Measurements from ENCODE around the gene WDR19.

The WDR19 gene

DNA sequence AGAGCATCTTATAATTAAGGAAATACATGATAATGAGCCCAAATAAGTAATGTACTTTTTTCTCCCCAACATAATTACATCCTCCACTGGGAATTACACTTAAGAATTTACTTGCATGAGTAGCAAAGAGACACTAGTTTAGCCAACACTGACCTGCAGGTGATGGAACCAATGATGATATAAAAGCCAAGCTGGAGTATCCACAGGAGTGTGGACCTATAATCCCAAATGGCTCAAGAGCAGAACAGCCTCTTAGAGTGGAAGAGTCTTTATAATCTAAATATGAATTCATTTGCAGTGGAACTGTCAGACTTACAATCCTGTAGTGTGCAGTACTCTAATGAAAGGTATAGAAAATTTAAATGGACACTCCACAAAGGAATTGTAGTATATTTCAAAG is 22.2 kb downstream of the WDR19 start:
- no peaks in the 10 kb centered on the region for H3K27me3 Mint-ChIP-seq
- H3K4me1 Mint-ChIP-seq (ENCODE audit: low read depth): no peaks in the 10 kb centered on the region
- H3K4me3 Mint-ChIP-seq: no peak overlapping the region
- H3K9me3 Mint-ChIP-seq: no peaks in the 10 kb centered on the region
- H3K36me3 Mint-ChIP-seq (ENCODE audit: low read depth): peaks cover 37% of the 10 kb centered on the region
- H3K27ac Mint-ChIP-seq: no peak overlapping the region

DNA sequence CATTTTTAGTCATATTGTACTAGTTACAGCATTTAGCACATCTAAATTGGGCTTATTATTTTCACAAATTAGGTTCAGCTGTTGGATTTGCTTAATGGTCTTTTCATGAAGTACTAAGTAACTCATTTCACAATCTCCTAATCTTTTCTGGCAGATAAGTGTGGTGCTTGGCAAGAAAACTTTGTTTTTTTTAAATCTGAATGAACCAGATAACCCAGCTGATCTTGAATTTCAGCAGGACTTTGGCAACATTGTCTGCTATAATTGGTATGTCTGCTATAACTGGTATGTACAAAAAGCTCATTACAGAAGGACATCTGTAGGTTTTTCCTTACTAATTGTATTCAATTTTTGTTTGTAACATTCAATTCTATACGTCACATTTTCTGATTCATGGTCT is 22.7 kb downstream of the WDR19 start:
- Mint-ChIP-seq H3K4me1 (ENCODE audit: low read depth) (no peaks in the 10 kb centered on the region), H3K9me3 (no peaks in the 10 kb centered on the region), H3K27ac (no peak overlapping the region), H3K36me3 (ENCODE audit: low read depth) (peaks cover 37% of the 10 kb centered on the region), H3K27me3 (no peaks in the 10 kb centered on the region), H3K4me3 (no peak overlapping the region)

DNA sequence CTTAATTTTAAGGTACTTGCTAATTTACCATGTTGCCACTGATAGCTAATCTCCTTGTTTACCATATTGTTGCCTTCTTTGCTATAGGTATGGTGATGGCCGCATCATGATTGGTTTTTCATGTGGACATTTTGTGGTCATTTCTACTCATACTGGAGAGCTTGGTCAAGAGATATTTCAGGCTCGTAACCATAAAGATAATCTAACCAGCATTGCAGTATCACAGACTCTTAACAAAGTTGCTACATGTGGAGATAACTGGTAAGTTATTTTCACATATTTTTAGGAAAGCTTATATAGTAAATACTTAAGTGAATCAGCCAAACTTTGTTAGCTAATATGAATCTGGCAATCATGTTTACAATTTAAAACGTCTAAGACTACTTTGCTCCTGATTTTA is 23.1 kb downstream of the WDR19 start:
- no peak overlapping the region for H3K4me3 Mint-ChIP-seq
- no peaks in the 10 kb centered on the region for H3K4me1 Mint-ChIP-seq (ENCODE audit: low read depth)
- no peak overlapping the region for H3K27ac Mint-ChIP-seq
- H3K36me3 Mint-ChIP-seq (ENCODE audit: low read depth): peaks cover 37% of the 10 kb centered on the region
- no peaks in the 10 kb centered on the region for H3K27me3 Mint-ChIP-seq
- H3K9me3 Mint-ChIP-seq: no peaks in the 10 kb centered on the region

DNA sequence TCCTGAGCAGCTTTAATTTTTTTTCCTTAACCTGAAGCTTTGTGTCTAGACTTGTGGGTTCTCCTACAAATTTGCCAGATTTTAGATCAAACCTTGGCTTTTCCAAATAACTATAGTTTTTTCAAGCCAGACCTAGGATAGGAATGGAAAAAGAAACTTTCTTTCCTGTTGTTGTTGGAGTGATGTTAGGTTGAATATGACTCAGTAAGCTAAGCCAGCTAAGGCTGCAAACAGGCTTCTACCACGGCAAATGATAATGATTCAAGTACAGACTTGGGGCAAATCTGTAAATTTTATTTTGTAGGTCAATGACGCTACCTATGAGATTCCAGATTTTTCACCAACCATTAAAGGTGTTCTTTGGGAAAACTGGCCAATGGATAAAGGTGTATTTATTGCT is 45.6 kb downstream of the WDR19 start:
- Mint-ChIP-seq H3K27me3 (no peaks in the 10 kb centered on the region), H3K4me3 (no peak overlapping the region), H3K4me1 (ENCODE audit: low read depth) (no peaks in the 10 kb centered on the region), H3K27ac (no peak overlapping the region), H3K36me3 (ENCODE audit: low read depth) (peaks cover 12% of the 10 kb centered on the region), H3K9me3 (no peaks in the 10 kb centered on the region)

DNA sequence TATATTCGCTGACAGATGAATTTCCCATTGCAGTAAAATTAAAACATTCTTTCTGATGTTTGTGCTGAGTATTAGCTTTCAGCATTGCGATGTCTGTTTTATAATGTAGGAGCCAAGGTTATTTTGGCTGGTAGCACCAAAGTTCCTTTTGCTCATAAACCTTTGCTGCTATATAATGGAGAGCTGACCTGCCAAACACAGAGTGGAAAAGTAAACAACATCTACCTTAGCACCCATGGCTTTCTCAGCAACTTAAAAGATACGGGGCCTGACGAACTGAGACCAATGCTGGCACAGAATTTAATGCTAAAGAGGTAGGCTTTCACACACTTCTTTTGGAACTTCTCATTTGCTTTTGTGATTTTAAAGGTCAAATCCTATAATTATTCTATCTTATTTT is 46.0 kb downstream of the WDR19 start:
- no peaks in the 10 kb centered on the region for H3K27me3 Mint-ChIP-seq
- H3K4me1 Mint-ChIP-seq (ENCODE audit: low read depth): no peaks in the 10 kb centered on the region
- no peak overlapping the region for H3K4me3 Mint-ChIP-seq
- H3K9me3 Mint-ChIP-seq: no peaks in the 10 kb centered on the region
- H3K36me3 Mint-ChIP-seq (ENCODE audit: low read depth): peaks cover 12% of the 10 kb centered on the region
- H3K27ac Mint-ChIP-seq: no peak overlapping the region

DNA sequence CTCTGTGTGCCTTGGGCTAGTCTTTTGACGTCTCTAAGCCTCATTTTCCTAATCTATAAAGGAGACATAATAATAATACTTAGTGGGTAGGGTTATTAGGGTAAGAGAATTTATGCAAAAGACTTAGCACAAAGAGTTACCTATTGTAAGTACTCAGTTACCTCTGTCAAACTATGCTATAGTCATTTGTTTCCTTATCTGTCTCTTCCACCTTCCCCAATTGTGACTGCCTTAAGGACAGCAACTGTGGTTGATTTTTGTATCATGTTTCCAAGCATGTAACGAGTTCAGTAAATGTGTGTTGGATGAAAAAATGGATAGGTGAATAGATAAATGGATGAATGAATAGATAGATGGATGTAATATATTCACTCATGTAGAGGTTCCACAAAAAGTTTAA is 48.1 kb downstream of the WDR19 start:
- Mint-ChIP-seq H3K4me3 (no peak overlapping the region), H3K9me3 (no peaks in the 10 kb centered on the region), H3K27ac (no peak overlapping the region), H3K27me3 (no peaks in the 10 kb centered on the region), H3K4me1 (ENCODE audit: low read depth) (no peaks in the 10 kb centered on the region), H3K36me3 (ENCODE audit: low read depth) (peaks cover 12% of the 10 kb centered on the region)

DNA sequence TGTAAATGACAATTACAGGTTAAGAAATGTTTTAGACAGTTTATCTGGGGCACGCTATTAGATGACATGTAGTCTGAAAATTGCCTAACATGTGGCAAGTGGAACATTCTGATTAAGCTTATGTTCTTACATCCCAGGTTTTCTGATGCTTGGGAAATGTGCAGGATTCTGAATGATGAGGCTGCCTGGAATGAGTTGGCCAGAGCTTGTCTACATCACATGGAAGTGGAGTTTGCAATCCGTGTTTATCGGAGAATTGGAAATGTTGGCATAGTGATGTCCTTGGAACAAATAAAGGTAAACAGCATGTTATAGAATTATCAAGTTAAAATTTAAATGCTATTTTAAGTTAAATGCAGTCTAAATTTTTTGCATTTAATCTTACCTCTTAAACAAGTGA is 49.3 kb downstream of the WDR19 start:
- H3K4me3 Mint-ChIP-seq: no peak overlapping the region

DNA sequence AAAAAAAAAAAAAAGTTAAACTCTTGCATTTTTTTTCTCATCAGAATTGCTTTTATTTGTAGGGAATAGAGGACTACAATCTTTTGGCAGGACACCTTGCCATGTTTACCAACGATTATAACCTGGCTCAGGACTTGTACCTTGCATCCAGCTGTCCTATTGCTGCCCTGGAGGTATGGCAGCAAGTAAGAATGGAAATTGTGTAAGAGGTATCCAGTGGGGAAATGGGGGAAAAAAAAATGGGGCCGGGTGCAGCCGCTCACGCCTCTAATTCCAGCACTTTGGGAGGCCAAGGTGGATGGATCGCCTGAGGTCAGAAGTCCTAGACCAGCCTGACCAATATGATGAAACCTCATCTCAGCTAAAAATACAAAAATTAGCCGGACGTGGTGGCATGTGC is 49.8 kb downstream of the WDR19 start:
- H3K36me3 Mint-ChIP-seq (ENCODE audit: low read depth): peaks cover 17% of the 10 kb centered on the region
- H3K27ac Mint-ChIP-seq: no peak overlapping the region
- no peak overlapping the region for H3K4me3 Mint-ChIP-seq
- H3K4me1 Mint-ChIP-seq (ENCODE audit: low read depth): no peaks in the 10 kb centered on the region
- no peaks in the 10 kb centered on the region for H3K27me3 Mint-ChIP-seq
- no peaks in the 10 kb centered on the region for H3K9me3 Mint-ChIP-seq

More for the DNA sequence above, 49.3 kb downstream of the WDR19 start:
- H3K9me3 Mint-ChIP-seq: no peaks in the 10 kb centered on the region
- H3K27ac Mint-ChIP-seq: no peak overlapping the region
- peaks cover 17% of the 10 kb centered on the region for H3K36me3 Mint-ChIP-seq (ENCODE audit: low read depth)
- no peaks in the 10 kb centered on the region for H3K4me1 Mint-ChIP-seq (ENCODE audit: low read depth)
- no peaks in the 10 kb centered on the region for H3K27me3 Mint-ChIP-seq

DNA sequence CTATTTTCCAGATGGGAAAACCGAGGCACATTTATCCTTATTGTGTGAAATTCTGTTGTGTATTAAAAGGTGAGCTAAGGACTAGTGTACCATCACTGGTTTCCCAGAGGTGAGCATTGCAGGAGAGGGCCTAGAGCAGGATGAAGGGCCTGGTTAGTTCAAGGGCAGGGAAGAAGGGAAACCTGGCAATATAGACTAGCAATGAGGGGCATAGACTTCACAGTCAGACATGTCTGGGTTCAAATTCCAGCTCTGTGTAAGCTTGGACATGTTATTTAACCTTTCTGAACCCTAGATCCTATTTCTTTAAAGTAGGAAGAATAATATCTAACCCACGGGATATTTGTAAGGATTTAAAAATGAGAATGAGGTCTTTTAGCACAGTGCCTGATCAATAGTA is 50.8 kb downstream of the WDR19 start:
- H3K9me3 Mint-ChIP-seq: no peaks in the 10 kb centered on the region
- H3K4me3 Mint-ChIP-seq: no peak overlapping the region
- H3K36me3 Mint-ChIP-seq (ENCODE audit: low read depth): peaks cover 19% of the 10 kb centered on the region
- no peaks in the 10 kb centered on the region for H3K27me3 Mint-ChIP-seq
- H3K27ac Mint-ChIP-seq: no peak overlapping the region
- H3K4me1 Mint-ChIP-seq (ENCODE audit: low read depth): no peaks in the 10 kb centered on the region

DNA sequence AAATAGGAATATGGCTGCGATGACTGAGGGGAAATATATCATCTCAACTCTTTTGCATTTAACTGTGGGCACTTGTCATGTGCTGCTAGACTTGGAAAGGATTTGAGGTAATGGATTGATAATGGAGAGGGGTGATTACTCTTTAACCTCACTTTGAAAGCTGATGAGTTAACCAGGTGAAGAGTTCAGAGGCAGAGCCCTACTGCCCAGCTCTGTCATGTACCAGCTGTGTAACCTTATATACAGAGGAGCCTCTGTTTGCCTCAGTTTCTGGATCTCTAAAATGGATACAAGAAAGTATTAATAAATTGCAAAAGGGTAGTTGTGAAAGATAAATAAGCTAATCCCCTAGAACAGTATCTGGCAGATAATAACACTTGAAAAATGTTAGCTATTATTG is 51.5 kb downstream of the WDR19 start:
- no peak overlapping the region for H3K4me3 Mint-ChIP-seq
- no peaks in the 10 kb centered on the region for H3K27me3 Mint-ChIP-seq
- H3K36me3 Mint-ChIP-seq (ENCODE audit: low read depth): peaks cover 15% of the 10 kb centered on the region
- H3K4me1 Mint-ChIP-seq (ENCODE audit: low read depth): no peaks in the 10 kb centered on the region
- no peaks in the 10 kb centered on the region for H3K9me3 Mint-ChIP-seq
- no peak overlapping the region for H3K27ac Mint-ChIP-seq

DNA sequence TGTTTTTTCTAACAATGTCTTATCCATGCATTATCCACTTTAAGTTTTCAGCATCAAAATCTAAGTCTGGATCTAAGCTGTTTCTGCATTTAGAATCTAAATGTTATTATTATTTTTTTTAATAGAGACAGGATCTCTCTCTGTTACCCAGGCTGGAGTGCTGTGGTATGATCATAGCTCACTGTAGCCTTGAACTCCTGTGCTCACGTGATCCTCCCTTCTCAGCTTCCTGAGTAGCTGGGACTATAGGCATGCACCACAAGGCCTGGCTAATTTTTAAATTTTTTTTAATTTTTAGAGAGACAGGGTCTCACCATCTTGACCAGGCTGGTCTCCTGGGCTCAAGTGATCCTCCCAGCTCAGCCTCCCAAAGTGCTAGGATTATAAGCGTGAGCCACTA is 52.7 kb downstream of the WDR19 start:
- H3K4me3 Mint-ChIP-seq: no peak overlapping the region

DNA sequence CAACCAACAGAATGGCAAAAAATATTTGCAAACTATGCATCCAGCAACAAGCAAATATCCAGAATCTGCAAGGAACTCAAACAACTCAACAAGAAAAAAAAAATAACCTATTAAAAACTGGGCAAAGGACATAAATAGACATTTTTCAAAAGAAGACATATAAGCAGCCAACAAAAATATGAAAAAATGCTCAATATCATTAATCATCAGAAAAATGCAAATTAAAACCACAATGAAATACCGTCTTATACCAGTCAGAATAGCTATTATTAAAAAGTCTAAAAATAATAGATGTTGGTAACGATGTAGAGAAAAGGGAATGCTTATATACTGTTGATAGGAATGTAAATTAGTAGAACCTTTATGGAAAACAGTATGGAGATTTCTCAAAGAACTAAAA is 53.4 kb downstream of the WDR19 start:
- no peak overlapping the region for H3K4me3 Mint-ChIP-seq
- H3K4me1 Mint-ChIP-seq (ENCODE audit: low read depth): no peaks in the 10 kb centered on the region
- peaks cover 10% of the 10 kb centered on the region for H3K36me3 Mint-ChIP-seq (ENCODE audit: low read depth)
- no peak overlapping the region for H3K27ac Mint-ChIP-seq
- no peaks in the 10 kb centered on the region for H3K9me3 Mint-ChIP-seq
- no peaks in the 10 kb centered on the region for H3K27me3 Mint-ChIP-seq

More for the DNA sequence above, 52.7 kb downstream of the WDR19 start:
- Mint-ChIP-seq H3K9me3 (no peaks in the 10 kb centered on the region), H3K27me3 (no peaks in the 10 kb centered on the region), H3K36me3 (ENCODE audit: low read depth) (peaks cover 11% of the 10 kb centered on the region), H3K27ac (no peak overlapping the region), H3K4me1 (ENCODE audit: low read depth) (no peaks in the 10 kb centered on the region)

DNA sequence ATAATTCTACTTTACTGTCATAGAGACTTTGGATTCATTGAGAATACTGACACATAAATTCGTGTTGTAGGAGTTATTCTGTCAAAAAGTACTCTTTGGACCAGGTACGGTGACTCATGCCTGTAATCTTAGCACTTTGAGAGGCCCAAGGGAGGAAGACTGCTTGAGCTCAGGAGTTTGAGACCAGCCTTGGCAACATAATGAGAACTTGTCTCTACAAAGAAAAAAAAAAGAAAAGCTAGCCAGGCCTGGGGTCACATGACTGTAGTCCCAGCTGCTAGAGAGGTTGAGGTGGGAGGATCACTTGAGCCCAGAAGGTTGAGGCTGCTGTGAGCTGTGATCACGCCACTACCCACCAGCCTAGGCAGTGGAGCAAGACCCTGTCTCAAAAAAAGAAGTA is 54.9 kb downstream of the WDR19 start:
- Mint-ChIP-seq H3K27ac (no peak overlapping the region), H3K36me3 (ENCODE audit: low read depth) (peaks cover 13% of the 10 kb centered on the region), H3K4me1 (ENCODE audit: low read depth) (no peaks in the 10 kb centered on the region), H3K27me3 (no peaks in the 10 kb centered on the region), H3K4me3 (no peak overlapping the region), H3K9me3 (no peaks in the 10 kb centered on the region)

DNA sequence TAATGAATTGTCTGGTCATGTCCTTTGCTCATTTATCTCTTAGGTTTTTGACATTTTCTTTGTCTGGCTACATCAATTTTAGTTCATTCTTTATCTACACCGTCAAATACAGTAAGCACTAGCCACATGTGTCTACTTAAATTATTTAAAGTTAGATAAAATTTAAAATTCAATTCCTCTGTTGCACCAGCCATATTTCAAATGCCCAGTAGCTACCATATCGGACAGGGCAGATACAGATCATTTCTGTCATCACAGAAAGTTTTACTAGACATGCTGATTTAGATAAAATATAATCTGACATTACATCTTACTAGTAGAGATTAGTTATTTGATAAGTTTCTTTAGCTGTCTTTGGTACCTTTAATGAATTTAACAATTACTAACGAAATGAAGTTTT is 61.1 kb downstream of the WDR19 start:
- Mint-ChIP-seq H3K27me3 (no peaks in the 10 kb centered on the region), H3K4me3 (no peak overlapping the region), H3K9me3 (peaks cover 7% of the 10 kb centered on the region), H3K36me3 (ENCODE audit: low read depth) (peaks cover 17% of the 10 kb centered on the region), H3K4me1 (ENCODE audit: low read depth) (no peaks in the 10 kb centered on the region), H3K27ac (no peak overlapping the region)

DNA sequence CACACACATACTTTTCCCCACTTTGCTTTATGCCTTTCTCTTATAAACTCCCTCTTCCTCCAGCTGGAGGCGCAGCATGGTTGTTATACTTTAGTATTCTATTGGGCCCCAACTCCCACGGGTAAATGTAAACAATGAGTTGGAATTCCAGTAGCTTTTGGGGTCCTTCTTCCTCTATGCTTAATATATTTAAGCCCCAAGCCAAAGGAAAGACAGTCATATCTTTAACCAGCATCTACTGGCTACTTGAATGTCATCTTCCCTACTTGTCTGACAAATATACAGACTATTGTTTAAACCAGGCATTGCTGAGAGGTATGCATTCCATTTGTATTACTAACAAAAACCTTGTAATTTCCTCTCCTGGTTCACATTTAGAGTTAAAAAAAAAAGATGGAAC is 72.9 kb downstream of the WDR19 start:
- Mint-ChIP-seq H3K36me3 (ENCODE audit: low read depth) (peaks cover 13% of the 10 kb centered on the region), H3K27ac (no peak overlapping the region), H3K27me3 (no peaks in the 10 kb centered on the region), H3K4me3 (no peak overlapping the region), H3K9me3 (peaks cover 4% of the 10 kb centered on the region), H3K4me1 (ENCODE audit: low read depth) (no peaks in the 10 kb centered on the region)

DNA sequence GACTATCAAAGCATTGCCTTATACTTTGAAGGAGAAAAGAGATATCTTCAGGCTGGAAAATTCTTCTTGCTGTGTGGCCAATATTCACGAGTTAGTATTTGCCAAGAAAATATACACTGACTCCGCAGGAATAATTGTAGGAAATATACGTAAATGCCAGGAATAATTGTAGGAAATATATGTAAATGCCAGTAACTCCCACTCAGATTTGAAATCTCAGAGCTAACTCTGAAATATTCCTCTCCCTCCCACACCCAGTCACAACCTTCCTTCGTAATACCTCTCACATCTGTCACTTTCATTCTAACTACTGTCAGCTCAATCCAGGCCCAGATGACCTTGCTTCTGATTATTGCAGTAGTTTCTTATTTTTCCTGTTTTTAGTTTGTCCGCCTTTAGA is 73.5 kb downstream of the WDR19 start:
- no peaks in the 10 kb centered on the region for H3K27me3 Mint-ChIP-seq
- H3K9me3 Mint-ChIP-seq: no peaks in the 10 kb centered on the region
- no peak overlapping the region for H3K4me3 Mint-ChIP-seq
- no peak overlapping the region for H3K27ac Mint-ChIP-seq
- peaks cover 13% of the 10 kb centered on the region for H3K36me3 Mint-ChIP-seq (ENCODE audit: low read depth)
- no peaks in the 10 kb centered on the region for H3K4me1 Mint-ChIP-seq (ENCODE audit: low read depth)

DNA sequence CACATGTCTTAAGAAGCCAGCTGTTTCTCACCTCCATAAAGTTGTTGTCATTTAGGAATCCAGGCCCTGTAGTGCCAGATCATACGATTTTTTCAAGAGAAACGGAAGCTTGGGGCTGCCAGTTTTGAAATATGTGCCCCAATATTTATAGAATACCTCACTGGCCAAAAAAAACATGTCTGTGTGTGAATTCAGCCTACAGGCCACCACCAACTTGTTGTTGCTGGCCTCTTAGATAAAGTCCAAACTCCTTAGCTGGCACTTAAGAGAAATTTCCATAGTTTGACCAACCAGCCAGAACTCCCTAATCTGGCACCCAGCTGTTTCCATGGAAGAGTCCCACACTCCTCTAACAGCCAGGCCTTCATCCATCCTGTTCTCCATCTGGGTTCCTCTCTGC is 74.1 kb downstream of the WDR19 start:
- Mint-ChIP-seq H3K9me3 (no peaks in the 10 kb centered on the region), H3K27me3 (no peaks in the 10 kb centered on the region), H3K4me3 (no peak overlapping the region), H3K27ac (no peak overlapping the region), H3K36me3 (ENCODE audit: low read depth) (peaks cover 16% of the 10 kb centered on the region), H3K4me1 (ENCODE audit: low read depth) (no peaks in the 10 kb centered on the region)
